Uterus (tissue), 4 donors: Measurements from ENCODE around the gene SPON1. TPM values are rescaled to one million over a fixed set of nuclear protein-coding genes. Genes with fewer than 3 reads are reported as not detected.
"Not testable (repeated sequence)": the region's sequence is repeated elsewhere in the genome, so short reads cannot be mapped to it uniquely, and the experiment has no call there.

Experiments used
- DNase-seq, 2 donors: peaks; one replicate each; pipeline ENCODE4 v3.0.0-alpha.2; 2019 to 2020
- H3K27ac ChIP-seq, 2 donors: fragments of 200-600 bp; sonication (generic); 1 replicate in 1 of 2; 2 replicates in 1 of 2; pipeline ENCODE4 v1.5.1; 2016 to 2018
- H3K27me3 ChIP-seq, 2 donors: fragments of 200-600 bp; sonication (generic); one replicate each; pipeline ENCODE4 v1.5.1; 2018 to 2019; ENCODE audit warnings: control low read depth in 1 of 2
- H3K36me3 ChIP-seq, 2 donors: fragments of 200-600 bp; sonication (generic); one replicate each; pipeline ENCODE4 v1.5.1; 2019; ENCODE audit warnings: control low read depth in 1 of 2
- H3K4me1 ChIP-seq, 2 donors: fragments of 200-600 bp; sonication (generic); one replicate each; pipeline ENCODE4 v1.5.1; 2018 to 2019; ENCODE audit warnings: control low read depth in 1 of 2
- H3K4me3 ChIP-seq, 2 donors: fragments of 200-600 bp; sonication (generic); 1 replicate in 1 of 2; 2 replicates in 1 of 2; pipeline ENCODE4 v1.5.1; 2018 to 2019; ENCODE audit warnings: mild to moderate bottlenecking in 1 of 2
- H3K9me3 ChIP-seq, 2 donors: fragments of 200-600 bp; sonication (generic); one replicate each; pipeline ENCODE4 v1.5.1; 2019; ENCODE audit warnings: control low read depth in 1 of 2
- CTCF ChIP-seq, 4 experiments: fragments of 200-600 bp in 2 of 4; fragments of 450-650 bp in 2 of 4; sonication (generic) in 2 of 4; IDR thresholded peaks; one replicate each; pipeline ENCODE4 v1.5.1; 2016 to 2019; ENCODE audit warnings: antibody characterized with exemption in 4 of 4, mild to moderate bottlenecking in 2 of 4, moderate library complexity in 1 of 4
- POLR2A ChIP-seq, 2 donors: fragments of 450-650 bp; IDR thresholded peaks; one replicate each; pipeline ENCODE4 v1.6.1; 2016; ENCODE audit warnings: antibody characterized with exemption in 2 of 2, mild to moderate bottlenecking in 1 of 2, moderate library complexity in 1 of 2
- intact Hi-C: fragments of 100-400 bp; cut with DNase I; formaldehyde crosslinking; loops from one replicate; pipeline ENCODE4 v1.15.1; 2023; ENCODE audit warnings: low total_unique reads
- total RNA-seq, 4 donors: library from RNA; depleted of rRNA in 3 of 4; stranded (reverse); fragments of >200 nt in 3 of 4; gene quantifications; one replicate each; pipeline versions ENCODE4 v1.1.0 to v1.2.4, GENCODE V29; 2014 to 2023
- donor health status: DM: yes; HTN: yes; CAD: no.

The SPON1 gene
- total RNA-seq, 4 donors from 2014 or later, result 18.8 to 139 (median 28.8) TPM

DNA sequence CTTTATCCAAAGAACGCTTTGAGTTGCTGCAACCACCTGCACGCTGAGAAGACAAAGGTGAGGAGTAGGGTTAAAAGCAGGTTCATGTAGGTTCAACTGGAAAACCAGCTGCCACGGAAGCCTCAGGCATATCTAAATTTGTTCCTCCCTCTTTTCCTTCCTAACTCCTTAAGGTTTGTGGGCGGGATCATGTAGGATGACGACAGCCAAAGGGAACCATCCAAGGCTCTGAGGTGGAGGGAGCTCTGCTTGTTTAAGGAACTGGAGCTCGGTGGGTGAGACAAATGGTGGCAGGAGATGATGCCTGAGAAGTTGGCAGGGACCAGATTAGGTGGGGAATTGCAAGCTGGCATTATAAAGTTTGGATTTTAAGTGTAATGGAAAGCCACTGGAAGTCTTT lies 60.3 kb downstream of the SPON1 start:
- H3K4me1 ChIP-seq, result no peaks in the 10 kb centered on the region
- no peaks in the 10 kb centered on the region for H3K36me3 ChIP-seq
- no peak for TF ChIP-seq CTCF (IDR thresholded peaks at IDR 0.05)
- TF ChIP-seq POLR2A (IDR thresholded peaks at IDR 0.05), result no peak
- intact Hi-C loops, result no loop called here
- no peaks in the 10 kb centered on the region for H3K27me3 ChIP-seq
- H3K9me3 ChIP-seq, result no peaks in the 10 kb centered on the region
- H3K4me3 ChIP-seq, result no peak overlapping the region
- DNase-seq, result no peak
- H3K27ac ChIP-seq, result no peak overlapping the region

DNA sequence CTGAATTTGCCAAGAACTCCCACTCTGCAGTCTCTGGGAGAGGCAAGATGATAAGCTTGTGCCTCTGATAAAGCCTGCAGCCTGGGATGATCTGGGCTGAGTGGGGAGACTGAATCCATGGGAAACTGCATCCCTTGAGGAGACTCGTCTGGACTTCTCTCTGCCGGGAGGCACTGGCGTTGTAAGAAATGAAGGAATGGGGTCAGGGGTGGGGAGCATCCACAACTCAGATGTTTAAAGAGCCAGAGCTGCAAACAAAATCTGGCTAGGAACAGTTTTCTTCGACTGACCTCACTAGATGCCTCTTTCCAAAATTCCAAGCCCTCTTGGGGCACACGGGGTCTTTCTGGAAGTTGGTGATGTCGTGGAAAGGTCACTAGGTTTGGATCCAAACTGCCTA lies 64.4 kb downstream of the SPON1 start:
- H3K27me3 ChIP-seq, result no peaks in the 10 kb centered on the region
- no peak for TF ChIP-seq CTCF (IDR thresholded peaks at IDR 0.05)
- no peak for TF ChIP-seq POLR2A (IDR thresholded peaks at IDR 0.05)

DNA sequence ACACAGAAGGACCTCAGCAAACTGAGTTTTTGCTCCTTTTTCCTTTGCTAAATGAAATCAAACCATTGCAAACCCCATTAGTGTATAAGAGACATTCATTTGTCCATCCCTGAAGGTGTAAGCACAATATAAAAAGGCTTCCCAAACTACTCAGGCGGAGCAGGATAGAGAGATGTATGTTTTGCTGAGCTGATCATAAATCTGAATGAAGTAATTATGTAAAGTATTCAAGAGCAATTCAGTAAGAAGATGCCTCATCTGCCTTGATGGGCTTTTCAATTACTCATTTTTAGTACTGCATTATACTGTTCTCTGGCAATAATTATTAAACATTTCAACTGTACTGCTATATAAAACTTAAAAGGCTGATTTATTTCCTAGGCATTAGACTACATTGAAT lies 65.0 kb downstream of the SPON1 start:
- no peaks in the 10 kb centered on the region for H3K27me3 ChIP-seq
- no peak for DNase-seq
- H3K4me1 ChIP-seq, result no peaks in the 10 kb centered on the region
- no peaks in the 10 kb centered on the region for H3K9me3 ChIP-seq
- H3K27ac ChIP-seq, result peak overlapping the region in 1 of 2 donors; percentile 56
- H3K36me3 ChIP-seq, result no peaks in the 10 kb centered on the region
- intact Hi-C loops, result no loop called here
- H3K4me3 ChIP-seq, result no peak overlapping the region
- TF ChIP-seq POLR2A (IDR thresholded peaks at IDR 0.05), result no peak
- no peak for TF ChIP-seq CTCF (IDR thresholded peaks at IDR 0.05)

More for the DNA sequence above, 64.4 kb downstream of the SPON1 start:
- Histone ChIP-seq H3K27ac (peak overlapping the region; percentile 25 to 56), H3K4me3 (no peak overlapping the region), H3K36me3 (no peaks in the 10 kb centered on the region), H3K9me3 (no peaks in the 10 kb centered on the region), H3K4me1 (no peaks in the 10 kb centered on the region)
- DNase-seq, result no peak
- intact Hi-C loops, result no loop called here

DNA sequence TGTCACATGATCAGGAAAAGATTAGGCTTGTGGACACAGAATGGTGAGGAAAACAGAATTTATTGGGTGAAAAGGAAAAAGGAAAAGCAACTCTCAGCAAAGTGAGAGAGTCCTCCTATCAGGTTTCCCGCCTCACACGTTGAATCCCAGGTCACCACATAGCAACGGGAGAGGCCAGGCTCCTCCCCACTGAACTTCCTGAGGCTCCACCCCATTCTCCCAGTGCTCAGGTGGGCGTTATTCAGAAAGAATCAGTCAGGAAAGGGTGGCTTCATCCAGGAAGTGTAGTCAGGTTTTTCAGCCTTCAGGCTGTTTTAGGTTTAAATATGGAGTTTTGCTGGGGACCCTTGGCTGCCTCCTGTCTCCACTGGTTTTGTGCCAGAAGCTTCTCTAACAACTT lies 66.9 kb downstream of the SPON1 start:
- Histone ChIP-seq H3K27me3 (no peaks in the 10 kb centered on the region), H3K36me3 (no peaks in the 10 kb centered on the region), H3K27ac (peak overlapping the region; percentile 26 to 57), H3K9me3 (no peaks in the 10 kb centered on the region), H3K4me1 (no peaks in the 10 kb centered on the region), H3K4me3 (no peak overlapping the region)
- intact Hi-C loops, result no loop called here
- no peak for DNase-seq
- TF ChIP-seq CTCF (IDR thresholded peaks at IDR 0.05) (no peak), POLR2A (IDR thresholded peaks at IDR 0.05) (no peak)

DNA sequence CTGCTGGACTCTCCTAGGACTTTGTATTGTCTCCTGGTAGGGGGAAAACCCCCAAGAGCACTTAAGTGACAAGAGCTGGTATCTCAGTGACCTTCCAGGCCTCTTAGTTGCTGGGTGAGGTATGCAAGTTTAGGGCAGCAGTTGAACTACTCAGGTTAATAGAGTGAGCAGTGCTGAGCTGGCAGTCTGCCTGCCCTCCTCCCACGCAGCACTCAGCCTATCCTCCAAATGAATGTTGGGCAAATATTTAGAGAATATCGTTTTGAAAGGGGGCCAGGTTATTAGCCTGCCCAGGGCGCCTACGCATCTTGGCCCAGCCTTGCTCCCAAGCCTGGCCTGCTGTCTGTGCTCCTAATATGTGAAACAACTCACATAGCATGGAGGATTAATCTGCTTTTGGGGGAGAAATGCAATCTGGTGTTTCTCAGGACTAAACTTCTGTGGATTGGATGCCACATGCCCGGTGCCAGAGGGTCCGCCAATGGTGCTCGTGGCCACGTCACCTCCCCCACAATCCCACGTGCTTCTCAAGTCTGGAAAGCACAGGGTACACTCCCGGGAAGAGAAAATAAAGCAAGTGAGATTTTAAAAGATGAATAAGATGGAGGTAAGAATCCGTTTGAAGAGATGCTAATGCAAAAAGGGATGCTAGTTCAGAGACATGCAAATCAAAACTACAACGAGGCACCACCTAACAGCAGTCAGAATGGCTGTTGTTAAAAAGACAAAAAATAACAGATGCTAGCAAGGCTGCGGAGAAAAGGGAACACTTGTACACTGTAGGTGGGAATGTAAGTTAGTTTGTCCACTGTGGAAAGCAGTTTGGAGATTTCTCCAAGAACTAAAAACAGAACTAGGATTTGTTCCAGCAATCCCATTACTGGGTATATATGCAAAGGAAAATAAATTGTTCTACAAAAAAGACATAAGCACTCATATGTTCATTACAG lies 67.7 kb downstream of the SPON1 start:
- Histone ChIP-seq H3K9me3 (no peaks in the 10 kb centered on the region), H3K27ac (peak overlapping the region; percentile 26 to 57), H3K36me3 (no peaks in the 10 kb centered on the region), H3K4me1 (no peaks in the 10 kb centered on the region), H3K27me3 (no peaks in the 10 kb centered on the region), H3K4me3 (no peak overlapping the region)
- peak; percentile 46 to 72 for DNase-seq
- intact Hi-C loops, result no loop called here
- no peak for TF ChIP-seq CTCF (IDR thresholded peaks at IDR 0.05)
- no peak for TF ChIP-seq POLR2A (IDR thresholded peaks at IDR 0.05)

- H3K36me3 ChIP-seq, H3K4me1 ChIP-seq, H3K27me3 ChIP-seq, H3K9me3 ChIP-seq, intact Hi-C loops, DNase-seq, H3K27ac ChIP-seq, H3K4me3 ChIP-seq: not testable (repeated sequence)
Measured at GRCh38 chr11:14035526-14035925, 73.0 kb downstream of the SPON1 start.
